ENCODE results near the gene GSTO2.

The GSTO2 gene

GRCh38 chr10:104274762-104275721 lies 6.1 kb downstream of the GSTO2 start (continued):
- TF ChIP-seq ZSCAN4 (tag by site-specific recombination; IDR thresholded peaks at IDR 0.05) (peak; percentile 29; the same call in 1 of the 2 replicates), SP7 (tag by site-specific recombination; IDR thresholded peaks at IDR 0.05) (peak; percentile 55), ZNF169 (tag by site-specific recombination; IDR thresholded peaks at IDR 0.05) (no peak), ZNF596 (tag by site-specific recombination; IDR thresholded peaks at IDR 0.05) (no peak), RBAK (tag by site-specific recombination; IDR thresholded peaks at IDR 0.05) (no peak), KLF8 (tag by site-specific recombination; IDR thresholded peaks at IDR 0.05) (no peak), ZNF677 (tag by site-specific recombination; IDR thresholded peaks at IDR 0.05) (no peak), ZNF140 (tag by site-specific recombination; IDR thresholded peaks at IDR 0.05) (no peak), ZNF324 (tag by site-specific recombination; IDR thresholded peaks at IDR 0.05) (peak; percentile 19; the same call in 1 of the 2 replicates), SP3 (tag by site-specific recombination; IDR thresholded peaks at IDR 0.05) (no peak), ZBTB10 (tag by site-specific recombination; IDR thresholded peaks at IDR 0.05) (peak; percentile 63; the same call in 1 of the 2 replicates), BCL11A (tag by site-specific recombination; IDR thresholded peaks at IDR 0.05; ENCODE audit: low read depth) (no peak), ZNF404 (tag by site-specific recombination; IDR thresholded peaks at IDR 0.05) (no peak), ZXDB (tag by site-specific recombination; IDR thresholded peaks at IDR 0.05) (0 out of 2 replicates have a peak, but pooled peaks have one; percentile 25), ZNF423 (tag by site-specific recombination; IDR thresholded peaks at IDR 0.05) (peak; percentile 73), REST (tag by site-specific recombination; IDR thresholded peaks at IDR 0.05) (no peak), YY2 (tag by site-specific recombination; IDR thresholded peaks at IDR 0.05) (peak; percentile 64; the same call in 1 of the 2 replicates), PRDM1 (tag by site-specific recombination; IDR thresholded peaks at IDR 0.05) (no peak), ZNF10 (tag by site-specific recombination; IDR thresholded peaks at IDR 0.05) (no peak), ZNF24 (tag by site-specific recombination; IDR thresholded peaks at IDR 0.05) (no peak), ZNF843 (tag by site-specific recombination; IDR thresholded peaks at IDR 0.05) (0 out of 2 replicates have a peak, but pooled peaks have one; percentile 22), ZBTB26 (tag by site-specific recombination; optimal IDR thresholded peaks at IDR 0.05) (peak; percentile 48), ZNF37A (tag by site-specific recombination; IDR thresholded peaks at IDR 0.05) (no peak), ZNF600 (tag by site-specific recombination; IDR thresholded peaks at IDR 0.05) (peak; percentile 40; the same call in 1 of the 2 replicates), ZNF747 (tag by site-specific recombination; IDR thresholded peaks at IDR 0.05) (no peak), ZNF48 (tag by site-specific recombination; IDR thresholded peaks at IDR 0.05) (no peak)
- TF ChIP-seq, protein P1, sequence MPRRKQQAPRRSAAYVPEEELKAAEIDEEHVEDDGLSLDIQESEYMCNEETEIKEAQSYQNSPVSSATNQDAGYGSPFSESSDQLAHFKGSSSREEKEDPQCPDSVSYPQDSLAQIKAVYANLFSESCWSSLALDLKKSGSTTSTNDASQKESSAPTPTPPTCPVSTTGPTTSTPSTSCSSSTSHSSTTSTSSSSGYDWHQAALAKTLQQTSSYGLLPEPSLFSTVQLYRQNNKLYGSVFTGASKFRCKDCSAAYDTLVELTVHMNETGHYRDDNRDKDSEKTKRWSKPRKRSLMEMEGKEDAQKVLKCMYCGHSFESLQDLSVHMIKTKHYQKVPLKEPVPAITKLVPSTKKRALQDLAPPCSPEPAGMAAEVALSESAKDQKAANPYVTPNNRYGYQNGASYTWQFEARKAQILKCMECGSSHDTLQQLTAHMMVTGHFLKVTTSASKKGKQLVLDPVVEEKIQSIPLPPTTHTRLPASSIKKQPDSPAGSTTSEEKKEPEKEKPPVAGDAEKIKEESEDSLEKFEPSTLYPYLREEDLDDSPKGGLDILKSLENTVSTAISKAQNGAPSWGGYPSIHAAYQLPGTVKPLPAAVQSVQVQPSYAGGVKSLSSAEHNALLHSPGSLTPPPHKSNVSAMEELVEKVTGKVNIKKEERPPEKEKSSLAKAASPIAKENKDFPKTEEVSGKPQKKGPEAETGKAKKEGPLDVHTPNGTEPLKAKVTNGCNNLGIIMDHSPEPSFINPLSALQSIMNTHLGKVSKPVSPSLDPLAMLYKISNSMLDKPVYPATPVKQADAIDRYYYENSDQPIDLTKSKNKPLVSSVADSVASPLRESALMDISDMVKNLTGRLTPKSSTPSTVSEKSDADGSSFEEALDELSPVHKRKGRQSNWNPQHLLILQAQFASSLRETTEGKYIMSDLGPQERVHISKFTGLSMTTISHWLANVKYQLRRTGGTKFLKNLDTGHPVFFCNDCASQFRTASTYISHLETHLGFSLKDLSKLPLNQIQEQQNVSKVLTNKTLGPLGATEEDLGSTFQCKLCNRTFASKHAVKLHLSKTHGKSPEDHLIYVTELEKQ (tag by site-specific recombination; IDR thresholded peaks at IDR 0.05; ENCODE audit: borderline replicate concordance), result no peak
